Activated CD4-positive, alpha-beta memory T cell treated with anti-CD3 and anti-CD28 coated beads, Interleukin-2, amount 10 ng/mL, durations not matched to agents 7 days and 5 days (primary cell): ENCODE data around the gene IKBKE. TPM values are rescaled to one million over a fixed set of nuclear protein-coding genes. Genes with fewer than 3 reads are reported as not detected.

Experiments used
- CTCF ChIA-PET: fragments of 350-600 bp; sonication (Branson Sonifier 250); formaldehyde crosslinking; loops from one replicate; lab custom pipeline; 2021; ENCODE audit warnings: antibody characterized with exemption, inconsistent platforms; lab: Charles Lee
- POLR2A ChIA-PET: fragments of 350-600 bp; sonication (Branson Sonifier 250); formaldehyde crosslinking; loops from one replicate; lab custom pipeline; 2021; ENCODE audit warnings: antibody characterized with exemption; lab: Charles Lee
- DNase-seq: peaks from one replicate; pipeline ENCODE4 v3.0.0-alpha.2; 2020
- H3K27ac Mint-ChIP-seq: one replicate; pipeline ENCODE4 v1.8.0; 2021; ENCODE audit warnings: mild to moderate bottlenecking, mixed read lengths
- H3K27me3 Mint-ChIP-seq: one replicate; pipeline ENCODE4 v1.8.0; 2021; ENCODE audit warnings: mixed read lengths
- H3K36me3 Mint-ChIP-seq: one replicate; pipeline ENCODE4 v1.8.0; 2021; ENCODE audit warnings: low read depth, mixed read lengths
- H3K4me1 Mint-ChIP-seq: one replicate; pipeline ENCODE4 v1.8.0; 2021; ENCODE audit warnings: mixed read lengths
- H3K4me3 Mint-ChIP-seq: one replicate; pipeline ENCODE4 v1.8.0; 2021; ENCODE audit warnings: mild to moderate bottlenecking, mixed read lengths
- H3K9me3 Mint-ChIP-seq: one replicate; pipeline ENCODE4 v1.8.0; 2021; ENCODE audit warnings: mixed read lengths
- total RNA-seq, 2 experiments: library from RNA; stranded (reverse); gene quantifications; one replicate each; pipeline ENCODE4 v1.2.3, GENCODE V29; 2021

Gene IKBKE
- 10 to 100 TPM; 61.8 to 63.6 TPM for total RNA-seq

GRCh38 chr1:206469933-206470691 is at the start of gene IKBKE:
IKBKE (plus strand) TSS chr1:206470476; CDS start chr1:206473228, 2,752 bp downstream.
- Mint-ChIP-seq H3K4me3 (peak within 1 kb of the TSS; percentile 93), H3K27me3 (no peaks in the 10 kb centered on the region), H3K9me3 (no peaks in the 10 kb centered on the region), H3K4me1 (peaks cover 86% of the 10 kb centered on the region), H3K36me3 (peaks cover 41% of the 10 kb centered on the region), H3K27ac (peak within 1 kb of the TSS; percentile 77)
- peak; percentile 72 for DNase-seq
- POLR2A ChIA-PET = interaction anchor here (0.7 to 2.6 kb wide), 22 partner anchors 8 to 451 kb away, joined by 3 to 11 read pairs (median 5); partner anchors contain the start of genes DYRK3, EIF2D, FCMR and RASSF5
- CTCF ChIA-PET = interaction anchor here (0.8 to 3.7 kb wide), 12 partner anchors 10 to 194 kb away, joined by 4 to 66 read pairs (median 10); partner anchors contain the start of gene EIF2D

GRCh38 chr1:206421616-206422340 is 48.5 kb upstream of the IKBKE start:
- ChIA-PET POLR2A (no interaction called here), CTCF (interaction anchor here (1.1 kb wide), 1 partner anchor 40 kb away, joined by 3 read pairs; no protein-coding TSS in a partner anchor)
- Mint-ChIP-seq H3K4me3 (no peak overlapping the region), H3K4me1 (peaks cover 2% of the 10 kb centered on the region), H3K27me3 (no peaks in the 10 kb centered on the region), H3K9me3 (no peaks in the 10 kb centered on the region), H3K36me3 (peaks cover 41% of the 10 kb centered on the region), H3K27ac (no peak overlapping the region)
- no peak for DNase-seq

- Mint-ChIP-seq H3K27me3 (no peaks in the 10 kb centered on the region), H3K4me3 (no peak overlapping the region), H3K27ac (no peak overlapping the region), H3K36me3 (peaks cover 41% of the 10 kb centered on the region), H3K4me1 (peaks cover 4% of the 10 kb centered on the region), H3K9me3 (no peaks in the 10 kb centered on the region)
- no peak for DNase-seq
- ChIA-PET CTCF (interaction anchor here (1.1 kb wide), 1 partner anchor 40 kb away, joined by 3 read pairs; no protein-coding TSS in a partner anchor), POLR2A (no interaction called here)
Measured at GRCh38 chr1:206422525-206422924, 47.8 kb upstream of the IKBKE start.

GRCh38 chr1:206427291-206427690 is 43.0 kb upstream of the IKBKE start:
- POLR2A ChIA-PET = interaction anchor here (0.6 to 1.7 kb wide), 3 partner anchors 8 to 19 kb away, joined by 3 to 5 read pairs (median 3); no protein-coding TSS in a partner anchor
- no peak for DNase-seq

GRCh38 chr1:206429421-206429820 is 40.9 kb upstream of the IKBKE start:
- ChIA-PET CTCF (no interaction called here), POLR2A (no interaction called here)
- no peaks in the 10 kb centered on the region for H3K27me3 Mint-ChIP-seq
- no peak overlapping the region for H3K4me3 Mint-ChIP-seq
- H3K36me3 Mint-ChIP-seq = peaks cover 53% of the 10 kb centered on the region
- no peak for DNase-seq
- no peak overlapping the region for H3K27ac Mint-ChIP-seq
- H3K4me1 Mint-ChIP-seq = peaks cover 19% of the 10 kb centered on the region
- H3K9me3 Mint-ChIP-seq = no peaks in the 10 kb centered on the region

More at GRCh38 chr1:206427291-206427690, 43.0 kb upstream of the IKBKE start:
- CTCF ChIA-PET = interaction anchor here (0.8 kb wide), 1 partner anchor 52 kb away, joined by 3 read pairs; no protein-coding TSS in a partner anchor
- peaks cover 46% of the 10 kb centered on the region for H3K36me3 Mint-ChIP-seq
- no peaks in the 10 kb centered on the region for H3K9me3 Mint-ChIP-seq
- H3K27me3 Mint-ChIP-seq = no peaks in the 10 kb centered on the region
- H3K4me1 Mint-ChIP-seq = peaks cover 19% of the 10 kb centered on the region
- H3K27ac Mint-ChIP-seq = no peak overlapping the region
- H3K4me3 Mint-ChIP-seq = no peak overlapping the region

- Mint-ChIP-seq H3K27ac (no peak overlapping the region), H3K27me3 (no peaks in the 10 kb centered on the region), H3K36me3 (peaks cover 60% of the 10 kb centered on the region), H3K4me3 (no peak overlapping the region), H3K4me1 (peaks cover 19% of the 10 kb centered on the region), H3K9me3 (no peaks in the 10 kb centered on the region)
- ChIA-PET POLR2A (no interaction called here), CTCF (interaction anchor here (1.3 kb wide), 1 partner anchor 32 kb away, joined by 3 read pairs; no protein-coding TSS in a partner anchor)
- no peak for DNase-seq
Measured at GRCh38 chr1:206430031-206430983, 40.0 kb upstream of the IKBKE start.

GRCh38 chr1:206435445-206435844 is 34.8 kb upstream of the IKBKE start:
- Mint-ChIP-seq H3K27me3 (no peaks in the 10 kb centered on the region), H3K27ac (no peak overlapping the region), H3K4me1 (peaks cover 7% of the 10 kb centered on the region), H3K4me3 (no peak overlapping the region), H3K9me3 (no peaks in the 10 kb centered on the region), H3K36me3 (peaks cover 81% of the 10 kb centered on the region)
- ChIA-PET CTCF (no interaction called here), POLR2A (interaction anchor here (0.8 kb wide), 1 partner anchor 8 kb away, joined by 3 read pairs; no protein-coding TSS in a partner anchor)
- DNase-seq = no peak

- ChIA-PET CTCF (interaction anchor here (1.2 kb wide), 1 partner anchor 23 kb away, joined by 3 read pairs; no protein-coding TSS in a partner anchor), POLR2A (no interaction called here)
- H3K4me1 Mint-ChIP-seq = peaks cover 7% of the 10 kb centered on the region
- DNase-seq = no peak
- peaks cover 66% of the 10 kb centered on the region for H3K36me3 Mint-ChIP-seq
- no peaks in the 10 kb centered on the region for H3K27me3 Mint-ChIP-seq
- no peaks in the 10 kb centered on the region for H3K9me3 Mint-ChIP-seq
- no peak overlapping the region for H3K27ac Mint-ChIP-seq
- H3K4me3 Mint-ChIP-seq = no peak overlapping the region
Measured at GRCh38 chr1:206438554-206438953, 31.7 kb upstream of the IKBKE start.

- Mint-ChIP-seq H3K36me3 (peaks cover 66% of the 10 kb centered on the region), H3K4me3 (no peak overlapping the region), H3K4me1 (peaks cover 7% of the 10 kb centered on the region), H3K27ac (no peak overlapping the region), H3K27me3 (no peaks in the 10 kb centered on the region), H3K9me3 (no peaks in the 10 kb centered on the region)
- ChIA-PET POLR2A (no interaction called here), CTCF (interaction anchor here (1.2 kb wide), 1 partner anchor 22 kb away, joined by 3 read pairs; no protein-coding TSS in a partner anchor)
- no peak for DNase-seq
Measured at GRCh38 chr1:206439205-206439604, 31.1 kb upstream of the IKBKE start.

GRCh38 chr1:206441336-206441967 is 28.8 kb upstream of the IKBKE start:
- DNase-seq = no peak
- no peaks in the 10 kb centered on the region for H3K9me3 Mint-ChIP-seq
- H3K4me3 Mint-ChIP-seq = no peak overlapping the region
- no peaks in the 10 kb centered on the region for H3K27me3 Mint-ChIP-seq
- peaks cover 56% of the 10 kb centered on the region for H3K36me3 Mint-ChIP-seq
- ChIA-PET POLR2A (interaction anchor here (0.8 to 1.4 kb wide), 2 partner anchors 16 to 137 kb away, joined by 3 to 4 read pairs; no protein-coding TSS in a partner anchor), CTCF (no interaction called here)
- no peak overlapping the region for H3K27ac Mint-ChIP-seq
- peaks cover 3% of the 10 kb centered on the region for H3K4me1 Mint-ChIP-seq

- Mint-ChIP-seq H3K36me3 (peaks cover 52% of the 10 kb centered on the region), H3K4me1 (peaks cover 3% of the 10 kb centered on the region), H3K4me3 (no peak overlapping the region), H3K27me3 (no peaks in the 10 kb centered on the region), H3K9me3 (no peaks in the 10 kb centered on the region), H3K27ac (no peak overlapping the region)
- no peak for DNase-seq
- CTCF ChIA-PET = no interaction called here
- POLR2A ChIA-PET = interaction anchor here (0.8 to 1.4 kb wide), 2 partner anchors 15 to 136 kb away, joined by 3 to 4 read pairs; no protein-coding TSS in a partner anchor
Measured at GRCh38 chr1:206442101-206442500, 28.2 kb upstream of the IKBKE start.
